ENCODE data around the gene CFAP70. TPM values are rescaled to one million over a fixed set of nuclear protein-coding genes. Genes with fewer than 3 reads are reported as not detected.

Gene CFAP70
- total RNA-seq, 1 experiment from 2014 or later = 2.9 TPM

- intact Hi-C loops (cut with micrococcal nuclease) = no loop called here
- DNase-seq (ENCODE audit: low read depth, low spot score) (no peak), ATAC-seq (no peak)
- Histone ChIP-seq H3K9ac (ENCODE audit: low read length) (no peak overlapping the region), H4K20me1 (ENCODE audit: insufficient read depth) (no peaks in the 10 kb centered on the region), H3K36me3 (ENCODE audit: control insufficient read depth in 1 of 2, insufficient read depth in 2 of 2, low read length in 2 of 2) (no peaks in the 10 kb centered on the region), H3K9me2 (ENCODE audit: insufficient read depth) (no peaks in the 10 kb centered on the region), H3K4me1 (ENCODE audit: control insufficient read depth in 1 of 2, insufficient read depth in 2 of 2, low read length in 2 of 2) (no peaks in the 10 kb centered on the region), H3K79me2 (ENCODE audit: insufficient read depth, low read length) (no peaks in the 10 kb centered on the region), H3K9me3 (ENCODE audit: control insufficient read depth in 1 of 2, insufficient read depth in 1 of 2, low read depth in 1 of 2, low read length in 2 of 2) (no peaks in the 10 kb centered on the region), H3K27me3 (ENCODE audit: insufficient read depth, low read length) (no peaks in the 10 kb centered on the region), H3K4me3 (replicated peaks in 1 of 2; ENCODE audit: low read depth in 1 of 2, low read length in 2 of 2) (no peak overlapping the region), H3K27ac (ENCODE audit: low read depth, low read length) (no peak overlapping the region), H3K4me2 (ENCODE audit: low read length) (no peak overlapping the region), H2AFZ (ENCODE audit: low read depth, low read length, poor library complexity, severe bottlenecking) (no peak overlapping the region)
- BruUV-seq (replicated peaks) = no TSS peak
- CTCF ChIA-PET = no interaction called here
- POLR2A ChIA-PET = no interaction called here
- TF ChIP-seq CEBPB (IDR thresholded peaks at IDR 0.05; ENCODE audit: low read depth) (no peak), ATF3 (IDR thresholded peaks at IDR 0.05) (no peak), MAX (IDR thresholded peaks at IDR 0.05) (no peak)
- RAD21 ChIA-PET (ENCODE audit: low non-redundant PET in 1 of 2, low total read pairs in 2 of 2, uncharacterized antibody in 2 of 2, unreplicated experiment in 2 of 2) = no interaction called here
These were observed 150.8 kb downstream of the CFAP70 start for GRCh38 chr10:73207883-73208282.

GRCh38 chr10:73206385-73206784 is 152.3 kb downstream of the CFAP70 start:
- Histone ChIP-seq H3K9me3 (ENCODE audit: control insufficient read depth in 1 of 2, insufficient read depth in 1 of 2, low read depth in 1 of 2, low read length in 2 of 2) (no peaks in the 10 kb centered on the region), H2AFZ (ENCODE audit: low read depth, low read length, poor library complexity, severe bottlenecking) (no peak overlapping the region), H3K79me2 (ENCODE audit: insufficient read depth, low read length) (no peaks in the 10 kb centered on the region), H3K9me2 (ENCODE audit: insufficient read depth) (no peaks in the 10 kb centered on the region), H3K27ac (ENCODE audit: low read depth, low read length) (no peak overlapping the region), H3K4me2 (ENCODE audit: low read length) (no peak overlapping the region), H4K20me1 (ENCODE audit: insufficient read depth) (no peaks in the 10 kb centered on the region), H3K4me1 (ENCODE audit: control insufficient read depth in 1 of 2, insufficient read depth in 2 of 2, low read length in 2 of 2) (no peaks in the 10 kb centered on the region), H3K4me3 (replicated peaks in 1 of 2; ENCODE audit: low read depth in 1 of 2, low read length in 2 of 2) (no peak overlapping the region), H3K9ac (ENCODE audit: low read length) (no peak overlapping the region), H3K27me3 (ENCODE audit: insufficient read depth, low read length) (no peaks in the 10 kb centered on the region), H3K36me3 (ENCODE audit: control insufficient read depth in 1 of 2, insufficient read depth in 2 of 2, low read length in 2 of 2) (no peaks in the 10 kb centered on the region)
- TF ChIP-seq SIN3A (IDR thresholded peaks at IDR 0.05; ENCODE audit: low read depth) (no peak), SP1 (IDR thresholded peaks at IDR 0.05; ENCODE audit: low read depth) (no peak)
- DNase-seq (ENCODE audit: low read depth, low spot score) (no peak), ATAC-seq (no peak)
- CTCF ChIA-PET = no interaction called here
- RAD21 ChIA-PET (ENCODE audit: low non-redundant PET in 1 of 2, low total read pairs in 2 of 2, uncharacterized antibody in 2 of 2, unreplicated experiment in 2 of 2) = no interaction called here
- BruUV-seq (replicated peaks) = no TSS peak
- intact Hi-C loops (cut with micrococcal nuclease) = no loop called here
- POLR2A ChIA-PET = no interaction called here
